GM12878 (cell line): ENCODE results near the gene MAPK8IP1.

Source experiments
- MYB ChIP-seq: fragments of 150-350 bp; IDR thresholded peaks from 2 replicates; pipeline ENCODE4 v1.6.1; 2014; ENCODE audit warnings: mild to moderate bottlenecking, low read depth, low read length, borderline replicate concordance
- RUNX3 ChIP-seq: IDR thresholded peaks from 2 replicates; pipeline ENCODE4 v1.6.1; 2012; ENCODE audit warnings: low read length, inconsistent platforms
- STAT1 ChIP-seq: fragments of 450-650 bp; conservative IDR thresholded peaks from 2 replicates; pipeline ENCODE4 v1.6.1; 2014; ENCODE audit warnings: antibody characterized with exemption, mild to moderate bottlenecking
- TAF1 ChIP-seq: IDR thresholded peaks from 2 replicates; pipeline ENCODE4 v1.6.1; 2011; ENCODE audit warnings: mild to moderate bottlenecking, low read depth, low read length, borderline replicate concordance
- TF ChIP-seq, protein P1 (sequence below), 3 experiments: IDR thresholded peaks in 2 of 3; conservative IDR thresholded peaks in 1 of 3; 2 replicates each; pipeline ENCODE4 v1.5.1; 2011; ENCODE audit warnings: low read depth in 3 of 3, low read length in 3 of 3, mild to moderate bottlenecking in 3 of 3, control low read depth in 2 of 3, moderate library complexity in 2 of 3, inconsistent platforms in 1 of 3, mixed read lengths in 1 of 3; ENCODE audit not compliant: control insufficient read depth in 2 of 3, insufficient read depth in 1 of 3; ENCODE audit errors: extremely low read depth in 1 of 3
- TF ChIP-seq, protein P2 (sequence below): fragments of 450-650 bp; IDR thresholded peaks from 2 replicates; pipeline ENCODE4 v1.6.1; 2014; ENCODE audit warnings: mild to moderate bottlenecking

DNA sequence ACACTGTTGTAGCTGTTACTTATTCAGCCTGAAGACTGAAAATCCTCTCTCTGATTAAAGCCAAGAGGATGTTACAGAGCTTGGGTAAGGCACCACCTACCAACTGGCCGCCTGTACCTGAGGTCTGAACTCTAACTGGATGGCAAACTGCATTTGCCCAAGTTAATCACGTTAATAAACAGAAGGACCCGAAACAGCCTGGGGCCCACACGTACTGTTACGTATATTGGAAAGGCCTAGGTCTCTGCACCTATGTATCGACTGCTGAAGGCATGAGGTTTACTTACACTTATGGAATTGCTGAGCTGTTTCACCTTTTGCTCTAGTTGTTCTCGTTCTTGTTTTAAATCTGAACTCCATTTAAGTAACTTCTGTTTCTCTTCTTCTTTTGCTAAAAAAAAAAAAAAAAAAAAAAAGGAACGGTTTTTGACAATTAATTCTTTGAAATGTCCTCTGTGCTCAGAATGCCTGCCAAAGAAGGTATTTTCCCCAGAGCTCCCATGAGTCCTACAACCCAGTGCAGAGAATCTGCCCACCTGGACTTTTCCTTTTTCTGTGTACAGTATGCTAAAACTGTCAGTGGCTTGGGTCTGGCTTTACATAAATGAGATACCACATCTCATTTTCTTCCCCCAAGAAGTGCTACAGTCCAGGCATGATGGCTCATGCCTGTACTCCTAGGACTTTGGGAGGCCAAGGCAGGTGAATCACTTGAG lies 50.1 kb downstream of the MAPK8IP1 start:
- no peak for TF ChIP-seq TAF1
- TF ChIP-seq, protein P1, sequence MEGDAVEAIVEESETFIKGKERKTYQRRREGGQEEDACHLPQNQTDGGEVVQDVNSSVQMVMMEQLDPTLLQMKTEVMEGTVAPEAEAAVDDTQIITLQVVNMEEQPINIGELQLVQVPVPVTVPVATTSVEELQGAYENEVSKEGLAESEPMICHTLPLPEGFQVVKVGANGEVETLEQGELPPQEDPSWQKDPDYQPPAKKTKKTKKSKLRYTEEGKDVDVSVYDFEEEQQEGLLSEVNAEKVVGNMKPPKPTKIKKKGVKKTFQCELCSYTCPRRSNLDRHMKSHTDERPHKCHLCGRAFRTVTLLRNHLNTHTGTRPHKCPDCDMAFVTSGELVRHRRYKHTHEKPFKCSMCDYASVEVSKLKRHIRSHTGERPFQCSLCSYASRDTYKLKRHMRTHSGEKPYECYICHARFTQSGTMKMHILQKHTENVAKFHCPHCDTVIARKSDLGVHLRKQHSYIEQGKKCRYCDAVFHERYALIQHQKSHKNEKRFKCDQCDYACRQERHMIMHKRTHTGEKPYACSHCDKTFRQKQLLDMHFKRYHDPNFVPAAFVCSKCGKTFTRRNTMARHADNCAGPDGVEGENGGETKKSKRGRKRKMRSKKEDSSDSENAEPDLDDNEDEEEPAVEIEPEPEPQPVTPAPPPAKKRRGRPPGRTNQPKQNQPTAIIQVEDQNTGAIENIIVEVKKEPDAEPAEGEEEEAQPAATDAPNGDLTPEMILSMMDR (IDR thresholded peaks at IDR 0.05 in 2 of 3, conservative IDR thresholded peaks at IDR 0.05 in 1 of 3; ENCODE audit: control insufficient read depth in 2 of 3, extremely low read depth in 1 of 3, insufficient read depth in 1 of 3, low read depth in 3 of 3, low read length in 3 of 3), result no peak
- TF ChIP-seq, protein P2, sequence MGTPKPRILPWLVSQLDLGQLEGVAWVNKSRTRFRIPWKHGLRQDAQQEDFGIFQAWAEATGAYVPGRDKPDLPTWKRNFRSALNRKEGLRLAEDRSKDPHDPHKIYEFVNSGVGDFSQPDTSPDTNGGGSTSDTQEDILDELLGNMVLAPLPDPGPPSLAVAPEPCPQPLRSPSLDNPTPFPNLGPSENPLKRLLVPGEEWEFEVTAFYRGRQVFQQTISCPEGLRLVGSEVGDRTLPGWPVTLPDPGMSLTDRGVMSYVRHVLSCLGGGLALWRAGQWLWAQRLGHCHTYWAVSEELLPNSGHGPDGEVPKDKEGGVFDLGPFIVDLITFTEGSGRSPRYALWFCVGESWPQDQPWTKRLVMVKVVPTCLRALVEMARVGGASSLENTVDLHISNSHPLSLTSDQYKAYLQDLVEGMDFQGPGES, result no peak
- TF ChIP-seq MYB, result no peak
- TF ChIP-seq RUNX3, result no peak
- no peak for TF ChIP-seq STAT1
